ENCODE data around the gene WDR87.
"Not testable (repeated sequence)": the region's sequence is repeated elsewhere in the genome, so short reads cannot be mapped to it uniquely, and the experiment has no call there.

The WDR87 gene

GRCh38 chr19:37885392-37885791, 21.0 kb downstream of the WDR87 start:
- no peaks in the 10 kb centered on the region for H3K36me3 ChIP-seq (ENCODE audit: insufficient read depth, low read length)
- no peak overlapping the region for H3K9ac ChIP-seq (ENCODE audit: low read depth, low read length)
- no peaks in the 10 kb centered on the region for H3K4me1 ChIP-seq (ENCODE audit: insufficient read depth, low read length)
- no peaks in the 10 kb centered on the region; the same call in none of the 2 replicates for H3K9me3 ChIP-seq (ENCODE audit: control insufficient read depth, insufficient read depth, low read length)

DNA sequence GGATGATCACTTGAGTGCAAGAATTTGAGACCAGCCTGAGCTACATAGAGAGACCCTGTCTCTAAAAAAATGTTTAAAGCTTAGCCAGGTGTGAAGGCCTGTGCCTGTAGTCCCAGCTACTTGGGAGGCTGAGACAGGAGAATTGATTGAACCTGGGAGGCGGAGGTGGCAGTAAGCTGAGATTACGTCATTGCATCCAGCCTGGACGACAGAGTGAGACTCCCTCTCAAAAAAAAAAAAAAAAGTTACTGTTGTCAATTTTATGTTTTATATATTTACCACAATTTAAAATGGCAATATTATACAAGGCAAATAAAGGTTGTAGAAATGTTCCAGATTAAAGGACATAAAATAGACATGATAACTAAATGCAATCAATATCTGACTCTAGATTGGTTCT, 29.2 kb downstream of the WDR87 start:
- Histone ChIP-seq H3K36me3 (ENCODE audit: insufficient read depth, low read length) (no peaks in the 10 kb centered on the region; the same call in 1 of the 2 replicates), H3K9me3 (ENCODE audit: control insufficient read depth, insufficient read depth, low read length) (peaks cover 9% of the 10 kb centered on the region), H3K4me1 (ENCODE audit: insufficient read depth, low read length) (no peaks in the 10 kb centered on the region), H3K9ac (ENCODE audit: low read depth, low read length) (no peak overlapping the region)

GRCh38 chr19:37876032-37876431, 30.4 kb downstream of the WDR87 start:
- H3K36me3 ChIP-seq (ENCODE audit: insufficient read depth, low read length): no peaks in the 10 kb centered on the region; the same call in 1 of the 2 replicates
- peaks cover 15% of the 10 kb centered on the region for H3K9me3 ChIP-seq (ENCODE audit: control insufficient read depth, insufficient read depth, low read length)
- H3K4me1 ChIP-seq (ENCODE audit: insufficient read depth, low read length): no peaks in the 10 kb centered on the region

DNA sequence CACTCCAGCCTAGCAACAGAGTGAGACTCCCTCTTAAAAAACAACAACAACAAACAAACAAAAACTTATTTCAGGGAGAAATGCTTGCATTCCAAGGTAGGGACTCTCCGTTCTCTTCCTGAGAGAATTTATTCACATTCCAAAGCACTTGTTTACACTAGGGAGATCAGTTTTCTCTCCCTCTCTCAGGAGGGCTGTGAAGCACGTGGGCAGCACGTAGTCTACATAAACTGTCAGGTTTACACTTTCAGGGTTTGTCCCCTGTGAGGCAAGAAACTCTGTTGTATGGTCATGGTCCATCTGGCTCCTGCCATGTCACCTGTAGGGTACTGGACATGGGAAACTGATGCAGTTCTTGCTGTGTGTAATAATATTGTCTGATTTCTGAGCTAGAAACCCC, 31.6 kb downstream of the WDR87 start:
- Histone ChIP-seq H3K9me3 (ENCODE audit: control insufficient read depth, insufficient read depth, low read length) (peaks cover 22% of the 10 kb centered on the region), H3K36me3 (ENCODE audit: insufficient read depth, low read length) (no peaks in the 10 kb centered on the region; the same call in 1 of the 2 replicates), H3K4me1 (ENCODE audit: insufficient read depth, low read length) (no peaks in the 10 kb centered on the region), H3K9ac (ENCODE audit: low read depth, low read length) (no peak overlapping the region)

More at GRCh38 chr19:37876032-37876431, 30.4 kb downstream of the WDR87 start:
- H3K9ac ChIP-seq (ENCODE audit: low read depth, low read length): no peak overlapping the region

GRCh38 chr19:37872383-37872782, 34.0 kb downstream of the WDR87 start:
- H3K9ac ChIP-seq (ENCODE audit: low read depth, low read length): no peak overlapping the region
- peaks cover 10% of the 10 kb centered on the region for H3K4me1 ChIP-seq (ENCODE audit: insufficient read depth, low read length)
- H3K9me3 ChIP-seq (ENCODE audit: control insufficient read depth, insufficient read depth, low read length): peaks cover 27% of the 10 kb centered on the region
- H3K36me3 ChIP-seq (ENCODE audit: insufficient read depth, low read length): no peaks in the 10 kb centered on the region; the same call in 1 of the 2 replicates

GRCh38 chr19:37869766-37870340, 36.5 kb downstream of the WDR87 start:
- peaks cover 27% of the 10 kb centered on the region for H3K9me3 ChIP-seq (ENCODE audit: control insufficient read depth, insufficient read depth, low read length)
- no peak overlapping the region for H3K9ac ChIP-seq (ENCODE audit: low read depth, low read length)
- H3K36me3 ChIP-seq (ENCODE audit: insufficient read depth, low read length): no peaks in the 10 kb centered on the region
- H3K4me1 ChIP-seq (ENCODE audit: insufficient read depth, low read length): peaks cover 19% of the 10 kb centered on the region

DNA sequence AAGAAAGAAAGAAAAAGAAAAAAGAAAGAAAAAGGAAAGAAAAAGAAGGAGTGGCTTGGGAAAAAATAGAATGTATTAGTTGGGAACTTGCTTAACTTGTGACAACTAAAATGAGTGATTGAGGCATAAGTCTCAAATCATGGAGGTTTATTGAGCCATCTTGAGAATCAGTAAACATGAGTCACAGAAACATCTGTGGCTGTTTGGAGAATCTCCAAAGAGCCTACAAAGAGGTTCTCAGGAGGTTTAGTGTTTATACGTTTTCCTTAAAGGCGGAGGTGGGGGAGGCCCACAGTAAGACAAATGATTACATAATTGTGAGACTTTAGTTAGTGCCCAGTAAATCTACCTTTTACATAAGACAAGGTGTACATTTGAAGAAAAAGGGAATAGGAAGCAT, 38.6 kb downstream of the WDR87 start:
- Histone ChIP-seq H3K9me3 (ENCODE audit: control insufficient read depth, insufficient read depth, low read length) (peaks cover 17% of the 10 kb centered on the region), H3K9ac (ENCODE audit: low read depth, low read length) (no peak overlapping the region), H3K36me3 (ENCODE audit: insufficient read depth, low read length) (no peaks in the 10 kb centered on the region), H3K4me1 (ENCODE audit: insufficient read depth, low read length) (peaks cover 26% of the 10 kb centered on the region)

DNA sequence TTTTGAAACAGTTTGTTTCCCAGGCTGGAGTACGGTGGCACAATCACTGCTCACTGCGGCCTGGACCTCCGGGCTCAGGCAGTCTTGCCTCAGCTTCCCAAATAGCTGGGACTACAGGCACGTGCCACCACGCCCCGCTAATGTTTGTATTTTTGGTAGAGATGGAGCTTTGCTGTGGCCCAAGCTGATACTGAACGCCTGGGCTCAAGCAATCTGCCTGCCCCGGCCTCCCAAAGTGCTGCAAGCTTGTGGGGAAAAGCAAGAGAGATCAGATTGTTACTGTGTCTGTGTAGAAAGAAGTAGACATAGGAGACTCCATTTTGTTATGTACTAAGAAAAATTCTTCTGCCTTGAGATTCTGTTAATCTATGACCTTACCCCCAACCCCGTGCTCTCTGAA, 40.5 kb downstream of the WDR87 start:
- not testable (repeated sequence) for H3K36me3 ChIP-seq (ENCODE audit: insufficient read depth, low read length)
- peak overlapping the region; percentile 8; the same call in 1 of the 2 replicates for H3K9ac ChIP-seq (ENCODE audit: low read depth, low read length)
- H3K9me3 ChIP-seq (ENCODE audit: control insufficient read depth, insufficient read depth, low read length): peaks cover 11% of the 10 kb centered on the region
- peaks cover 26% of the 10 kb centered on the region for H3K4me1 ChIP-seq (ENCODE audit: insufficient read depth, low read length)

DNA sequence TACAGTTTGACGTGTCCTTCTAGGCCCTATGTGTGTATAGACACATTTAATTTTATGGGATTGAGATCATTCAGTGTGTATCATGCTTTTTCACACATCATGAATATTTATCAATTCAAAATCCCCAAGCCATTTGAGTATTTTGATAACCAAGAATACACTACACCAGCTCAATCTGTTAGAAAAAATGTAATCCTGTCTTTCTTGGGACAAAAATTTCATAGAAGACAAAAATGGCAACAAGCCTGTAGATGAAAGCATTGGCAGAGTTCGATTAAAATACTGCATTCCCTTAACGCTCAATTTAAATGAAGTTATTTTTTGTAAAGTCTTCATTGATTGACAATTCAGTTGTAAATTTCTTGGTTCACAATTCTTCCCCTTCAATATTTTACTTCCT, 41.9 kb downstream of the WDR87 start:
- peaks cover 2% of the 10 kb centered on the region; the same call in 1 of the 2 replicates for H3K9me3 ChIP-seq (ENCODE audit: control insufficient read depth, insufficient read depth, low read length)
- H3K9ac ChIP-seq (ENCODE audit: low read depth, low read length): no peak overlapping the region
- no peaks in the 10 kb centered on the region for H3K36me3 ChIP-seq (ENCODE audit: insufficient read depth, low read length)
- peaks cover 26% of the 10 kb centered on the region for H3K4me1 ChIP-seq (ENCODE audit: insufficient read depth, low read length)

DNA sequence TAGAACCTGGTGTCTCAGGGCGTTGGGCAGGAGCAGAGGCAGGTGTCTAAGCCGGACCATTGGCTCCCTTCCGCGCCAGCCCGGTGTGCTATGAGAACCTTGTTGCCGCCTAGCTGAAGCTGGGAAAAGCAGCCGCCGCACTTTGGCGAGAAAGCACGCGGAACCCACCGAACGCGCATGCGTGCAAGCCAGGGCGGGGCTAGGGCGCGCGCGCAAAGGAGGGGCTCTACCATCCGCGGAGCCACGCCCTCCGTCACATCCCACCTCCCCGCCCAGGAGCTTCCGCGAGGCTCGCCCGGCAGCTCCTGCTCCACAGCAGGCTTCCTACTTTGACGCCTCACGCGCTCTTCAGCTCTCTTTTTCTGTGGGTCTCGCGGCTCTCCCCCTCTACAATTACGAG, 51.3 kb downstream of the WDR87 start:
- H3K9me3 ChIP-seq (ENCODE audit: control insufficient read depth, insufficient read depth, low read length): no peaks in the 10 kb centered on the region
- H3K36me3 ChIP-seq (ENCODE audit: insufficient read depth, low read length): no peaks in the 10 kb centered on the region
- no peak overlapping the region for H3K9ac ChIP-seq (ENCODE audit: low read depth, low read length)
- H3K4me1 ChIP-seq (ENCODE audit: insufficient read depth, low read length): no peaks in the 10 kb centered on the region

DNA sequence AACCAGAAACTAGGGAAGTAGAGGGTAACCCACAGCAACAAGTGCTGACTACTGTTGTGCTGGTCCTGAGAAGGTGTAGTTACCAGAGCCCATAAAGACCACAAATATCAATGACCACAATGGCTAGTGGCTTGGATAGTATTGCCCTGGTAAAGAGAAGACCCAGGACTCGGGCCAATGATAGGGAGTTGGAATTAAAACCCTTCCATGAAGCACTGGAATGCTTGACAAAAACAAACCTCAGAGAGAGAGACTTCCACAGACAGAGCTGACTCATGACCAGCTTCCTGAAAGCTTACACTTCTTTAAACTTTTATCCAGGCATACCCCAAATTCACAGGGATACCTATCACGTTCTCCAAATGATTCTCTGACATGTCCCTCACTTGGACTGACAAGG, 60.5 kb downstream of the WDR87 start:
- Histone ChIP-seq H3K9me3 (ENCODE audit: control insufficient read depth, insufficient read depth, low read length) (no peaks in the 10 kb centered on the region; the same call in 1 of the 2 replicates), H3K9ac (ENCODE audit: low read depth, low read length) (no peak overlapping the region), H3K4me1 (ENCODE audit: insufficient read depth, low read length) (no peaks in the 10 kb centered on the region), H3K36me3 (ENCODE audit: insufficient read depth, low read length) (no peaks in the 10 kb centered on the region)

Data from ES-I3 (cell line).